Endodermal cell (in vitro differentiated cells): ENCODE results near the gene ICOS. TPM values are rescaled to one million over a fixed set of nuclear protein-coding genes. Genes with fewer than 3 reads are reported as not detected.

Experiments
- DNase-seq: peaks from one replicate; pipeline ENCODE4 v3.0.0-alpha.2; 2017
- H3K27ac ChIP-seq: 2 replicates; pipeline ENCODE4 v1.5.1; 2013; ENCODE audit warnings: mild to moderate bottlenecking, low read depth, low read length, moderate library complexity
- H3K27me3 ChIP-seq: 2 replicates; pipeline ENCODE4 v1.6.1; 2013; ENCODE audit warnings: mild to moderate bottlenecking, low read length, moderate library complexity; ENCODE audit not compliant: insufficient read depth, control insufficient read depth, poor library complexity, severe bottlenecking
- H3K36me3 ChIP-seq: 2 replicates; pipeline ENCODE4 v1.7.0; 2013; ENCODE audit warnings: mild to moderate bottlenecking, low read length, moderate library complexity; ENCODE audit not compliant: control insufficient read depth, insufficient read depth
- H3K4me1 ChIP-seq: one replicate; pipeline ENCODE4 v1.7.0; 2013; ENCODE audit warnings: low read length; ENCODE audit not compliant: control insufficient read depth, insufficient read depth
- H3K4me3 ChIP-seq: 2 replicates; pipeline ENCODE4 v1.5.1; 2013; ENCODE audit warnings: mild to moderate bottlenecking, low read length, moderate library complexity
- H3K9ac ChIP-seq: 2 replicates; pipeline ENCODE4 v1.6.1; 2013; ENCODE audit warnings: mild to moderate bottlenecking, low read length, moderate library complexity; ENCODE audit not compliant: poor library complexity, severe bottlenecking; ENCODE audit errors: extremely low read depth
- H3K9me3 ChIP-seq: 2 replicates; pipeline ENCODE4 v1.6.1; 2013; ENCODE audit warnings: mild to moderate bottlenecking, low read length, moderate library complexity; ENCODE audit not compliant: control insufficient read depth
- H3K27ac Mint-ChIP-seq: 2 replicates; pipeline ENCODE4 v1.8.0; 2020; ENCODE audit warnings: mixed read lengths
- H3K27me3 Mint-ChIP-seq: 2 replicates; pipeline ENCODE4 v1.8.0; 2021; ENCODE audit warnings: mild to moderate bottlenecking, mixed read lengths; ENCODE audit not compliant: insufficient read depth
- H3K36me3 Mint-ChIP-seq: 2 replicates; pipeline ENCODE4 v1.8.0; 2020; ENCODE audit warnings: low read depth, mixed read lengths
- H3K4me1 Mint-ChIP-seq: 2 replicates; pipeline ENCODE4 v1.8.0; 2020; ENCODE audit warnings: mixed read lengths
- H3K4me3 Mint-ChIP-seq: 2 replicates; pipeline ENCODE4 v1.8.0; 2020; ENCODE audit warnings: mild to moderate bottlenecking, moderate library complexity, mixed read lengths
- H3K9me3 Mint-ChIP-seq: 2 replicates; pipeline ENCODE4 v1.8.0; 2020; ENCODE audit warnings: mild to moderate bottlenecking, mixed read lengths
- WGBS, 2 experiments: methylation state at CpG; one replicate each; pipeline versions ENCODE4 v1.1.5 to v1.1.7; 2013; ENCODE audit warnings: missing lambda C conversion rate in 2 of 2, mixed read lengths in 1 of 2; ENCODE audit not compliant: insufficient coverage in 1 of 2, insufficient read length in 1 of 2; 5-methylcytosine and 5-hydroxymethylcytosine counted together
- total RNA-seq, 2 donors: library from RNA; stranded (reverse); fragmentation: NEBNext Ultra II Directional in 1 of 2; extraction: Animal tissue kit (Norgen Biotek cat#: 25700) in 1 of 2; gene quantifications; 2 replicates in 1 of 2; 3 replicates in 1 of 2; pipeline ENCODE4 v1.2.1, GENCODE V29; 2021
- TF ChIP-seq, protein P1 (sequence below): fragments of 200-600 bp; sonication (generic); conservative IDR thresholded peaks from 2 replicates; pipeline ENCODE4 v1.5.0; 2021; ENCODE audit warnings: antibody characterized with exemption, mild to moderate bottlenecking

The ICOS gene
- total RNA-seq, 2 donors from 2014 or later, result not detected

DNA sequence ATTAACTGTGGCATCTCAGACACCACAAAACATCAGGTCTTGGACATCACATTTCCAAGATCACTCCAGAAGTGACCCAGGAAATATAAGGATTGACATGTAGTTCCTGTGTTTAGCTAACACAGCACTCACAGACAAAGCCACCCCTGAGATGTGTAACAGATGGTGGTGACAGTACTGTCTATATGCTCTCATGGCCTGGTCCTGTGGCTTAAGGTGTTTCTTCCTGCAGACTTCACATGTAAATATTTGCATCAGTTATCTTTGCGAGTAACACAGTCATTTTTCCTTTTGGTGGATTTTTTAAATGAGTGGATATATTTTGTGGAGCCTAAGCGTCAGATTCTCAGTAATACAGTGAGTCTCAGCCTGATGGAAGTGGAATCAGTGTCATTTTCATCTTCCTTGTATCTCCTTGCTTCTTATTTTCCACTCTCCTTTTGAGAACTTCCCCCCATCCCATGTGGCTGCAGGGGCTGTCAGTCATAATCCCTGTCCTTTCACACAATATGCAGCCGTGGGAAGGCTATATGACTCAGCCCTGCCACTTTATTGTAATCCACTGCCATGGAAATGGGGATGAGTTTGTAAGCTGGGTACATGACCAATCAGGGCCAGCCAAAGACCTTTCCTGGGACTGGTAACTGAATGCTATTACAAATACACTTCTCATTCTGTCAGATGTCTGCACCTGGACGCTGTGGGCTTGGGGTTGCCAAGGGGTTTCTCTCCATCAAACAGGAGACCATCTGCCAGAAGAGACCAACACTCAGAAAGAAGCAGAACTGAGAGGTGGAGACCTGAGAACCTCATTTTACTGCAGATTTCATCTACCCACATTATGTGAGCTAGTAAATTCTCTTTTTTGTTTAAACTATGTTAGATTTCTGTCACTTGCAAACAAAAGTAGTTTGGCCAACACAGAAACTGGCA, 74.3 kb downstream of the ICOS start:
- WGBS, 2 experiments, result 83 to 90% methylated on average over 2 to 4 of the region's 4 CpGs
- Mint-ChIP-seq H3K27ac (no peak overlapping the region), H3K4me3 (no peak overlapping the region), H3K9me3 (no peaks in the 10 kb centered on the region), H3K27me3 (no peaks in the 10 kb centered on the region), H3K36me3 (no peaks in the 10 kb centered on the region), H3K4me1 (peaks cover 13% of the 10 kb centered on the region)
- DNase-seq, result no peak
- no peaks in the 10 kb centered on the region for H3K9me3 ChIP-seq
- H3K27ac ChIP-seq, result no peak overlapping the region
- H3K4me3 ChIP-seq, result no peak overlapping the region
- no peak overlapping the region for H3K9ac ChIP-seq
- peaks cover 3% of the 10 kb centered on the region for H3K4me1 ChIP-seq
- H3K36me3 ChIP-seq, result no peaks in the 10 kb centered on the region
- no peaks in the 10 kb centered on the region for H3K27me3 ChIP-seq
- TF ChIP-seq, protein P1, sequence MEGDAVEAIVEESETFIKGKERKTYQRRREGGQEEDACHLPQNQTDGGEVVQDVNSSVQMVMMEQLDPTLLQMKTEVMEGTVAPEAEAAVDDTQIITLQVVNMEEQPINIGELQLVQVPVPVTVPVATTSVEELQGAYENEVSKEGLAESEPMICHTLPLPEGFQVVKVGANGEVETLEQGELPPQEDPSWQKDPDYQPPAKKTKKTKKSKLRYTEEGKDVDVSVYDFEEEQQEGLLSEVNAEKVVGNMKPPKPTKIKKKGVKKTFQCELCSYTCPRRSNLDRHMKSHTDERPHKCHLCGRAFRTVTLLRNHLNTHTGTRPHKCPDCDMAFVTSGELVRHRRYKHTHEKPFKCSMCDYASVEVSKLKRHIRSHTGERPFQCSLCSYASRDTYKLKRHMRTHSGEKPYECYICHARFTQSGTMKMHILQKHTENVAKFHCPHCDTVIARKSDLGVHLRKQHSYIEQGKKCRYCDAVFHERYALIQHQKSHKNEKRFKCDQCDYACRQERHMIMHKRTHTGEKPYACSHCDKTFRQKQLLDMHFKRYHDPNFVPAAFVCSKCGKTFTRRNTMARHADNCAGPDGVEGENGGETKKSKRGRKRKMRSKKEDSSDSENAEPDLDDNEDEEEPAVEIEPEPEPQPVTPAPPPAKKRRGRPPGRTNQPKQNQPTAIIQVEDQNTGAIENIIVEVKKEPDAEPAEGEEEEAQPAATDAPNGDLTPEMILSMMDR, result no peak

Other genes with a start within 250 kb of the ICOS start
- gene CD28, start 230.1 kb upstream of the ICOS start, total RNA-seq, result not detected
- not detected for gene CTLA4, start 69.0 kb upstream of the ICOS start, total RNA-seq